ENCODE measurements around the gene SERHL2.
"Not testable (repeated sequence)": the region's sequence is repeated elsewhere in the genome, so short reads cannot be mapped to it uniquely, and the experiment has no call there.

SERHL2 gene

DNA sequence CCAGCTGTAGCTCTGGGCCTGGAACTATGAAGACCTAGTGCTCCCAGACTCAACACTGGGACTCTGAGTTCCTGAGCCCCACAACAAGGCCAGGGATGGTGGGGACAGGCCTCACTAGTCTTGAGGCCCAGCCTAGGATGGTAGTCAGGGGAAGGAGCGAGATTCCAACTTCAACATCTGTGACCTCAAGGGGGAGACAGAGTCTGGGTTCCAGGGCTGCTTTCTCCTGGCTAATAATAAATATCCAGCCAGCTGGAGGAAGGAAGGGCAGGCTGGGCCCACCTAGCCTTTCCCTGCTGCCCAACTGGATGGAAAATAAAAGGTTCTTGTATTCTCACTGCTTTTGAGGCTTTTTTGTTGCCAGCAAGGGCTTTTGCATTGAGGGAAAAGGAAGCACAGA is 20.3 kb downstream of the SERHL2 start:
- DNase-seq: not testable (repeated sequence)

DNA sequence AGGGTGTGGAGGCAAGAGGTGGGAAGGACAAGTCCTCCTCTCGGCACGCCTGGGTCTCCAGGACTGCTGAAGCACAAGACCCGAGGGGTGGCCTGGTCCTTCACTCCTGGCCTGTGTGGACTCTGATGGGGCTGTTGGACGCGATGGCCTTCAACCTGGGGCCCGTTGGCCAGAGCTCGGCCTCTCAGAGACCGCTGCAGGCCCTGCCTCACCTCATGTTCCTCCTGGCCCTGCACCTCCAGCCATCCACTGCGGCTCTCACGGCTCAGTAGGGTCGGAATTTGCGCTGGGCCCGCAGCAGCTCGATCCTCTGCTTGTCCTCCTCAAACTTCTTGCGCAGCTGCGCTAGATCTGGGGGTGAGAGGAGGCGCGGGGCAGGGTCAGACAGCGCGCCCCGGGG is 20.7 kb downstream of the SERHL2 start:
- not testable (repeated sequence) for DNase-seq

DNA sequence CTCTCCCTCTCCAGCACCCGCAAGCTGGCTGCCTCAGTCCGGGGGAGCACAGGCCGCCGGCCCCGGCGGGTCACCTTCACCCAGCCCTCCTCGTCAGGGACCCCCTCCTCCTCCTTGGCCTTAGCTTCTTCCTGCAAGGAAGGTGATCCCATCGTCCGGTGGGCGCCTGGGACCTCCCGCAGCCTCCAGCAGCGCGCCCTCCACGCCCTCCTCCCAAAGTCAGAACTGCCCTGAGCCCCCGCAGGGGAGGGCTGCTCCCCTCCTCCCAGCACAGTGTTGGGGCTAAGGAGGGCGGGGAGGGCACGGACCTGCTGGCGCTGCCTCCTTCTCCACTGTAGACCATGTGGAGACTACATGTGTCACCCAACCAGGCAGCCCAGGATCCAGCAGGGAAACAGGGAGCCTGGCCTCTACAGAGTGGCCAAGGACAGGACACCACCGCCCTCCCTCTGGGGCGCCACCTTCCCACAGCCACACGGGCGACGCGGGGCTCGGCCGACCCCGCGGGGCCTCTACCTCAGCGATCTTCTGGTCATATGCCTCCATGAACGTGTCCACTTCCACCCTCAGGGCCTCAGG is 22.3 kb downstream of the SERHL2 start:
- DNase-seq: not testable (repeated sequence)

- not testable (repeated sequence) for DNase-seq
Measured at GRCh38 chr22:42577141-42577540, 23.4 kb downstream of the SERHL2 start.

DNA sequence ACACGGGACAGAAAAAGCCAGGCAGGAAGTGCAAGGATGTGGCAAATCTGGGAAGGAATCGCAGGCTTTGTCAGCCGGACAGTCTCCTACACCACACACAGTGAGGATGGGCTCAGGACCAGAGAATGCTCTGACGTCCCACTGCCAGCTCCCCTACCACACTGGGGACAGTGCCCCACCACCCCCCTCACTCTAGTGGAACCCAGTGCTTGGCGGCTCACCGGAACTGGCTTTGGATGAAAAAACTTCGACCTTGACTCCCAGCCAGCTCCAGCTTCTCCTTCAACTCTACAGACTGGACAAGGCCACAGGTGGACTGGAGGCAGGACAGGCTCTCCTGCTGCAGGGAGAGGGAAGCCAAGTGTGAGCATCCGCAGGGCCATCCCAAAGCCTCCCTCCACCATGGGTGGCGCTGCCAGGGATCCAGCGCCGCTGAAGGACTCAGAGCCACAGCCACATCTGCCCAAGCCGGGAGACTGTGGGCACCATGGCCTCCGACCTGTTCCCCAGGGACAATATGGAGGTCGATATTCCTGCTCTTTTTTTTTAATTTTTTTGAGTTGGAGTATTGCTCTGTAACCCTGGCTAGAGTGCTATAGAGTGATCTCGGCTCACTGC is 24.0 kb downstream of the SERHL2 start:
- no peak for DNase-seq

DNA sequence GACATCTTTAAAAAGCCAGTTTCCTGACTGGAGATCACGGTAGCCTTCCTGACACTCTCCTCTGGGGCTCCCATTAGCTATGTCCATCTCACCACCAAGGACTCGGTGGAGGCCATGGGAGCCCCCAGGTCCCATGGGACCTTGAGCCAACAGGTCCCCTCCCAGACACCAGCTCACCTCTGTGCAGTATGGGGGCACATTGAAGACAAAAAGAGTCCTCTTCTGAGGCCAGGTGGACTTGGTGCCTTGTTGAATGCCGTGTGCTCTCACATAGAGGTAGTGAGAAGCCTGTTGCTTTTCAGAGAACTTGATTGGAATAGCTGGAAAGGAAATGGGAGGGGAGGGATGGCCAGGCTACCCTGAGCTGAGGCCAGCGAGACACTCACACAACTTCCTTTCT is 26.3 kb downstream of the SERHL2 start:
- not testable (repeated sequence) for DNase-seq

DNA sequence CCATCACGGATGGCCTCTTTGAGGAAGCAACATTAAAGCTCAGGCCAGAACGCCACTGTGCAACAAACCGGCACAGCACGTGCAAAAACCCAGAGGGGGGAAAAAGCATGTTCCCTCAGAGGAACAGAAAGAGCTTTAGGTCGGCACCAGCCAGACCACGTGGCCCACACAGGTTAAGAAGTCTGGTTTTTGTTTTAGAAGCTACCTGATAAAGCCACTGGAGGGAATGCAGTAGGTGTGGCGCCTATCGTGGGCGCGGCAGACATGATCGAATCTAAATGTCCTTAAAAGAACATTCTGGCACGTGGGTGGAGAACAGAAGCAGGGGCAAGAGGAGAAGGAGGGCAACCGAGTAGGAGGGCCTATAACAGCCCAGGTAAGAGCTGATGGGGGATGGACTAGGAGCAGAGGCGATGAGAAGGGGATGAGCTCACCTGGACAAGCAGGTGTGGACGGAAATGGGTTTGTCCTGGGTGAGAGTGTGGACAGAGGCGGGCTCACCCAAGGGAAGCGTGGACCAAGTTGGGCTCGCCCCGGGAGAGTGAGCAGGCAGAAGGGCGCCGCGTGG is 27.5 kb downstream of the SERHL2 start:
- DNase-seq: not testable (repeated sequence)

- DNase-seq: peak in 50 of 51 donors; percentile 9 to 84 (median 60)
Measured at GRCh38 chr22:42581762-42582716, 28.3 kb downstream of the SERHL2 start.

DNA sequence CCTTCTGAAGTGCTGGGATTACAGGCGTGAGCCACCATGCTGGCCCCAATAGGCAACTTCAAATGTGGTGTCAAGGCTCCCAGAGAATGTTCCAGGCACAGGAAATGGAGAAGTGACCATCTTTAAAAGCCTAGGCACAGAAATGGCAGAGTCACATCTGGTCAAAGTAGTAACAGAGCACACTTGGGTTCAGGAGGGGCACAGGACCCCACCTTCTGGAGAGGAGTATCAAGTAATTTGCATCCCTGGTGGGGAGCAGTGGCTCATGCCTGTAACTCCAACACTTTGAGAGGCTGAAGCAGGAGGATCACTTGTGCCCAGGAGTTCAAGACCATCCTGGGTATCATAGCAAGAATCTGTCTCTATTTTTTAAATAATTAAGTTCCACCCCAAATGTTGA is 29.2 kb downstream of the SERHL2 start:
- DNase-seq: no peak

GRCh38 chr22:42584364-42584940 is 30.7 kb downstream of the SERHL2 start:
- DNase-seq: no peak

DNA sequence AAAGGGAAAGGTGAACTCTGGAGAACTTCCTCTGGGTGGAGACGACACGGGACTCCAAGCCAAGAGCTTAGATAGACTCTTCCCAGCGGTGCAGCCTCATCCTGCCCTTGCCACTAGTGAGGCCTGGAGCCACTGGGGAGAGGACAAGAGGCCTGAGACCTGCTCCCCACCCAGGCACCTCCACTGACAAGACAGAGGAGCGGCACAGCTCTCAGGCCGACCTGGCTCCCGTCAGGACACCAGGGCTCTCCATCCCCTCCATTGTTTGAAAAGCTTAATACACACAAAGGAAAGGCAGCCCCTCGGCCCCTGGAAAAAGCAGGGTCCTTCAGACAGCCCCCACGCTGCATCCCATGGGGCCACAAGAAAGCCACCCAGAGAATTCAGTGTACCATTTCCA is 31.3 kb downstream of the SERHL2 start:
- DNase-seq: no peak

DNA sequence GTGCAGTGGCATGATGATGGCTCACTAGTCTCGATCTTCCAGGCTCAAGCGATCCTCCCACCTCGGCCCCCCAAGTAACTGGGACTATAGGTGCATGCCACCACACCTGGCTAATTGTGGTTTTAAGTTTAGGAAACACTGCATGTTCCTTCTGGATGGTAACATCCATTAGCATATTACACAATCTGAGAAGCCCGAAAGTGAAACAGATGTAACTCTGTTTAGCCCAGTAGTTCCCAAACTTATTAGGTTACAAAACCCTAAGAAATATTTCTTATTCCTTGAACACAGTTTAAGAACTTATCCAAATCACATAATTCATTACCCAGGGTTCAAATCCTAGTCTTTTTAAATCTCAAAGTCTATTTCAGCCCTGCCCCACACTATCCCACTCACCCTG is 32.6 kb downstream of the SERHL2 start:
- no peak for DNase-seq

DNA sequence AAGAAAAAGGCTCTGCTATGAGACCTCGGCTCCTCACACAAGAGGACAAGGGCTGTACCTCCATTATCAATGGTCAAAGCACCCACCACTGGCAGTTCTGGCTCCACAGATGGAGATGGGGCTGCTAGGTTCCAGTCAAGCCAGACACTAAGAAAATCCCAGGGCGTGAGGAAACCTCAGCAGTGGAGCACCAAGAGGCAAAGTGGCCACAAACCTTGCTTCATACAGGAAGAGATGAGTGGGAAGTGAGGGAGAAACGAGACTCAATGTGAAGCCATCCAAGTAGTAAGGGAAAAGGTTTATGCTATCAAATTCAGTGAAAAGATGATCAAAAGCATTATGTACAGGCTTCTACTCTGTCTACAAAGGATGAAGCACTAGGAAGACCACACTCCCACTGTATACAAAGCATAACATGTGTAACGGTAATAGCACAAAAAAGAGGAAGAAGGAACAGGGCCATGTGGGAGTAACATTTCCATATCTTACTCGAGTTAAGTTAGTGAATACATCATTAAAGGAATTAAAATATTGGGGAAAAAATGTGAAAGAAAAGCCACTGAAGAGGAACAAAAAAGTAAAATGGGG is 33.9 kb downstream of the SERHL2 start:
- DNase-seq: no peak

DNA sequence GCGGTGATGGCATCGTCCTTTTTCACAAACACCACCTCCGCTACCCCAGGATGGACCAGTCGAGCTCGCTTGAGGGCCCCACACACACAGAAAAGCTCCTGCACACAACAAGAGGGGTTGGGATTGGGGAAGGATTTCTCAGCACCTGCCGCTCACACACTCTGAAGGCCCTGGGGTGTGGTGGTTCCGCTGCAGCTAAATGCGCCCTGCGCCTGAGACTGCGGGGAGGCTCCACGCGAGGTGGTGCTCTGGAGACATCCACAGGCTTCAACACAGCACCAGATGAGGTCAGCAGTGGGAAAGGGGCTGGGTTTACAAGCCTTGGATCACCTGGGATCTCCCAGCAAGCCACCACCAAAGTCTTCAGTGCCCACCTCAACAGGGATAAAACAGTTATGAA is 38.2 kb downstream of the SERHL2 start:
- DNase-seq: no peak

DNA sequence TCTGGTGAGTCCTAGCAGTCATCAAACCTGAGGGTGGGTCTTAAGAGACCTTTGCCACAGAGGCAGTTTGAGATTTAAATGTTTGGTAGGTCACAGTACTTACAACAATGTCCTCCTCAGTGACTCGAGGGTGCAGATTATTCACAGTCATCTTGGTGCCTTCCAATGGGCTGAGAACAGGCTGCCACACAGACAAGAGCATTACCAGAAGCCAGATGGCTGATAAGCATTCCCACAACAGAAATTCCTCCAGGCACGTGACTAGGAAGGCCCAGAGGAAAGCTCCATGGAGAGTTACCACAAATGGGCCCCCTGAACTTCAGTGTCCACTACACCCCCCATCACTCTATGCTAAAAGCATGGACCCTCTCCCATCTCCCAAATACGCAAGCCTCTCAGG is 41.7 kb downstream of the SERHL2 start:
- no peak for DNase-seq

DNA sequence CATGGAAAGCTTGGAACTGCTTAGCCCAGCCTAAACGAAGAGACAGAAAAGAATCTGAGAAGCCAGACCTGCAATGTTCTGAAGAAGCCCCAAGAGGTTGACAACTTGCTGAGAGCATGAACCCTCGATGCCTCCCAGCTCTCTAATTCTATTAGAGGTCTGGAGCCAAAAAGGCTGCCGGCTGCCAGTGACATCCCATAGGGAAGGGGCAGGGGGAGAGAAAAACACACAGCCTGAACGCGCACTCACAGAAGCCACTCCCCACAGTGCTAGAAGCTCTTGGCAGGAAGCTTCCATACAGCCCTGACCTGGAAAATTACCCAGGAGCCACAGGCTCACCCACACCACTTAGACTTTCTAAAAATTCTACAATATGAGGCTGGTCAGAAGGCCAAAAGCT is 42.6 kb downstream of the SERHL2 start:
- DNase-seq: no peak

- no peak for DNase-seq
Measured at GRCh38 chr22:42596863-42597530, 43.2 kb downstream of the SERHL2 start.

- no peak for DNase-seq
Measured at GRCh38 chr22:42601879-42602465, 48.2 kb downstream of the SERHL2 start.

DNA sequence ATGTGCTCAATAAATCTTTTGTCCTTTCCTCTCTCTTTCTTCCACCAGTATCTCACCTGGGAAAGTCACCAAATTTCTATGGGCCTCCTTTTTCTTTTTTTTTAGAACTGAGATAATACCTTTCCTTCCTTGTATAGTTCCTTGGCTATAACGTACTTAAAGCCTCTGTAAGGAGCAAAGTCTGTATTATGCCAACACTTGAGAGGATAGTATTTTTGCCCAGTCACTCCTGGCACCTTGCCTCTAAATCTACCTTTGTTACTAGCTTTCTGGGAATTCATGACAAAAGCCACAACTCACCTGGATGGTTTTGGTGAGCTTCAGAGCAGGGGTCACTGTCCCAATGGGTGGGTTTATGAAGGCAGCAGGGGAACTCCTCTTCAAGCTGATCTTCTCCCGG is 48.7 kb downstream of the SERHL2 start:
- no peak for DNase-seq

DNA sequence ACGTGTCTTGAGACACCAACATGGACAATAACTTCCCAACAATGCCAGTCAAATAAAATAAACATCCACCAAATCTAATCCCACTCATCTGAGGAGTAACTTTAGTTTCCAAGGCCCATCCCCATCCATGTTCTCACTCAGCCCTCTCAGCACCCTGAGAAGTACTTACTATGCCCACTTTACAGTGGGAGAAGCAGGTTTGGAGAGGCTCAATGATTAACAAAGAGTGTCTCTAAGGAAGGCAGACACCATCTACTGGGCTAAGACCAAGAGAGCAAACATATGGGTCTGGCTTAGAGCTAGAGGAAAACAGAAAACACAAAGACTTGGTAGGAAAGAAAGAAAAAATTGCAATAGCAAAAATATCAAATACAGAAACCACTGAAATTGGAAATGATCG is 49.7 kb downstream of the SERHL2 start:
- DNase-seq: no peak
